Tibial nerve (tissue), 4 donors: ENCODE results near the gene SPATS2L.

Source experiments
- CTCF ChIP-seq, 5 experiments: fragments of 200-600 bp in 3 of 5; fragments of 450-650 bp in 2 of 5; sonication (generic) in 3 of 5; IDR thresholded peaks; one replicate each; pipeline ENCODE4 v1.5.1; 2016 to 2019; ENCODE audit warnings: antibody characterized with exemption in 5 of 5, mild to moderate bottlenecking in 3 of 5, moderate library complexity in 2 of 5
- EP300 ChIP-seq, 2 donors: sonication (generic); formaldehyde crosslinking; IDR thresholded peaks; one replicate each; pipeline ENCODE4 v1.6.1; 2017; ENCODE audit warnings: antibody characterized with exemption in 2 of 2, mild to moderate bottlenecking in 1 of 2

- TF ChIP-seq EP300 (IDR thresholded peaks at IDR 0.05) (no peak), CTCF (IDR thresholded peaks at IDR 0.05) (no peak)
Observed at GRCh38 chr2:200262047-200262446, 44.4 kb upstream of the SPATS2L start.
